ENCODE results near the gene STARD9.
"Not testable (repeated sequence)": the region's sequence is repeated elsewhere in the genome, so short reads cannot be mapped to it uniquely, and the experiment has no call there.

GRCh38 chr15:42766109-42766508 lies 190.7 kb downstream of the STARD9 start:
- TF ChIP-seq CTCF (conservative IDR thresholded peaks at IDR 0.05; ENCODE audit: low read length); EZH2phosphoT487 (IDR thresholded peaks at IDR 0.05; ENCODE audit: borderline replicate concordance): not testable (repeated sequence)
